NCI-H146 treated with DMSO at 0.1 percent for 48 hours (cell line): ENCODE results near the gene SERPINF2.
"Not testable (repeated sequence)": the region's sequence is repeated elsewhere in the genome, so short reads cannot be mapped to it uniquely, and the experiment has no call there.

Experiments
- DNase-seq: peaks from one replicate; lab custom pipeline; 2025; ENCODE audit not compliant: unreplicated experiment; lab: John Stamatoyannopoulos, UW

The SERPINF2 gene

GRCh38 chr17:1786708-1787107 lies 44.0 kb downstream of the SERPINF2 start:
- no peak for DNase-seq

GRCh38 chr17:1787301-1787902 lies 44.7 kb downstream of the SERPINF2 start:
- DNase-seq: no peak

GRCh38 chr17:1789936-1790335 lies 47.3 kb downstream of the SERPINF2 start:
- no peak for DNase-seq

- DNase-seq: no peak
These were observed 50.1 kb downstream of the SERPINF2 start for GRCh38 chr17:1792495-1793446.

- no peak for DNase-seq
These were observed 50.8 kb downstream of the SERPINF2 start for GRCh38 chr17:1793447-1793806.

GRCh38 chr17:1796800-1797199 lies 54.1 kb downstream of the SERPINF2 start:
- DNase-seq: no peak

- DNase-seq: no peak
These were observed 54.7 kb downstream of the SERPINF2 start for GRCh38 chr17:1797323-1797722.

GRCh38 chr17:1797846-1798245 lies 55.2 kb downstream of the SERPINF2 start:
- not testable (repeated sequence) for DNase-seq

- DNase-seq: no peak
These were observed 57.6 kb downstream of the SERPINF2 start for GRCh38 chr17:1800240-1800639.

GRCh38 chr17:1800712-1801111 lies 58.0 kb downstream of the SERPINF2 start:
- DNase-seq: no peak

- DNase-seq: no peak
These were observed 59.8 kb downstream of the SERPINF2 start for GRCh38 chr17:1802429-1802828.

- DNase-seq: no peak
These were observed 60.6 kb downstream of the SERPINF2 start for GRCh38 chr17:1803280-1803679.
